ENCODE results near the gene PHACTR3.

GRCh38 chr20:59888050-59888449 lies 283.7 kb downstream of the PHACTR3 start:
- TF ChIP-seq POLR2A (IDR thresholded peaks at IDR 0.05) (no peak), CTCF (IDR thresholded peaks at IDR 0.05) (no peak)

Data from lower leg skin (tissue), 3 donors.